ENCODE measurements around the gene CCDC180.

GRCh38 chr9:97300586-97300985, 6.9 kb upstream of the CCDC180 start:
- TF ChIP-seq CTCF (IDR thresholded peaks at IDR 0.05): no peak
- TF ChIP-seq POLR2A (IDR thresholded peaks at IDR 0.05): no peak
- no peak for TF ChIP-seq EP300 (IDR thresholded peaks at IDR 0.05)

Data from ovary (tissue), 3 donors.